GM23338 (cell line): ENCODE measurements around the gene AMFR. TPM values are rescaled to one million over a fixed set of nuclear protein-coding genes. Genes with fewer than 3 reads are reported as not detected.

Experiments used
- ATAC-seq: fragments of 200-7000 bp; cut with Tn5 transposase; 3 replicates; pipeline ENCODE4 v1.9.1; 2020
- DNase-seq: peaks from one replicate; pipeline ENCODE4 v3.0.0-alpha.2; 2015; ENCODE audit warnings: low spot score
- H2AFZ ChIP-seq: fragments of 200-600 bp; sonication (generic); 2 replicates; pipeline ENCODE4 v1.8.0; 2016; ENCODE audit warnings: antibody characterized with exemption, mild to moderate bottlenecking, moderate library complexity
- H3F3A ChIP-seq: fragments of 200-600 bp; sonication (generic); replicated peaks from 2 replicates; pipeline ENCODE4 v1.8.0; 2017; ENCODE audit warnings: antibody characterized with exemption, mixed run types, low read depth
- H3K27ac ChIP-seq: fragments of 200-600 bp; sonication (generic); 2 replicates; pipeline ENCODE4 v1.6.1; 2016; ENCODE audit warnings: low read depth
- H3K27me3 ChIP-seq: fragments of 200-600 bp; sonication (generic); 2 replicates; pipeline ENCODE4 v1.8.0; 2016; ENCODE audit warnings: mild to moderate bottlenecking, mixed run types, moderate library complexity; ENCODE audit not compliant: insufficient read depth
- H3K36me3 ChIP-seq: fragments of 200-600 bp; sonication (generic); 2 replicates; pipeline ENCODE4 v1.8.0; 2016; ENCODE audit warnings: mild to moderate bottlenecking; ENCODE audit not compliant: insufficient read depth
- H3K4me1 ChIP-seq: fragments of 200-600 bp; sonication (generic); 2 replicates; pipeline ENCODE4 v1.8.0; 2016; ENCODE audit warnings: mild to moderate bottlenecking, moderate library complexity; ENCODE audit not compliant: insufficient read depth
- H3K4me2 ChIP-seq: fragments of 200-600 bp; sonication (generic); 2 replicates; pipeline ENCODE4 v1.7.1; 2017; ENCODE audit warnings: mixed run types
- H3K4me3 ChIP-seq: fragments of 200-600 bp; sonication (generic); 2 replicates; pipeline ENCODE4 v1.6.1; 2016; ENCODE audit warnings: mixed run types
- H3K79me2 ChIP-seq: fragments of 200-600 bp; sonication (generic); replicated peaks from 2 replicates; pipeline ENCODE4 v1.8.0; 2017; ENCODE audit warnings: mild to moderate bottlenecking; ENCODE audit not compliant: insufficient read depth
- H3K9me2 ChIP-seq: fragments of 200-600 bp; sonication (generic); 2 replicates; pipeline ENCODE4 v1.8.0; 2017; ENCODE audit not compliant: insufficient read depth
- H4K20me1 ChIP-seq: fragments of 200-600 bp; sonication (generic); replicated peaks from 2 replicates; pipeline ENCODE4 v1.8.0; 2017; ENCODE audit warnings: mild to moderate bottlenecking; ENCODE audit not compliant: insufficient read depth
- H3K27ac Mint-ChIP-seq: 2 replicates; pipeline ENCODE4 v1.8.0; 2020; ENCODE audit warnings: inconsistent platforms, mild to moderate bottlenecking, moderate library complexity, mixed read lengths
- H3K27me3 Mint-ChIP-seq: 3 replicates; pipeline ENCODE4 v1.8.0; 2022; ENCODE audit warnings: low read depth, mild to moderate bottlenecking, moderate library complexity, mixed read lengths, inconsistent platforms; ENCODE audit not compliant: insufficient read depth, poor library complexity
- H3K36me3 Mint-ChIP-seq: 3 replicates; pipeline ENCODE4 v1.8.0; 2021; ENCODE audit warnings: low read depth, mild to moderate bottlenecking, inconsistent platforms, moderate library complexity, mixed read lengths
- H3K4me1 Mint-ChIP-seq: 3 replicates; pipeline ENCODE4 v1.8.0; 2020; ENCODE audit warnings: mild to moderate bottlenecking, inconsistent platforms, mixed read lengths
- H3K4me3 Mint-ChIP-seq: 3 replicates; pipeline ENCODE4 v1.8.0; 2021; ENCODE audit warnings: moderate library complexity, mild to moderate bottlenecking, inconsistent platforms, mixed read lengths
- H3K9me3 Mint-ChIP-seq: 3 replicates; pipeline ENCODE4 v1.8.0; 2020; ENCODE audit warnings: moderate library complexity, mild to moderate bottlenecking, inconsistent platforms, mixed read lengths
- CREB1 ChIP-seq: fragments of 250-450 bp; sonication (Bioruptor Pico); IDR thresholded peaks from 2 replicates; pipeline ENCODE4 v1.5.0; 2020; ENCODE audit warnings: low read depth, mild to moderate bottlenecking, moderate library complexity
- CTCF ChIP-seq, 2 experiments: fragments of 200-600 bp in 1 of 2; sonication (generic) in 1 of 2; conservative IDR thresholded peaks; 2 replicates each; pipeline versions ENCODE4 v1.5.1 to v1.6.1; 2016 to 2017; ENCODE audit warnings: antibody characterized with exemption in 2 of 2, low read depth in 2 of 2, mild to moderate bottlenecking in 2 of 2, moderate library complexity in 1 of 2
- EZH2 ChIP-seq: fragments of 200-600 bp; sonication (generic); IDR thresholded peaks from one replicate; pipeline ENCODE4 v1.8.0; 2017; ENCODE audit warnings: antibody characterized with exemption, mild to moderate bottlenecking, low read depth; ENCODE audit not compliant: unreplicated experiment
- EZH2phosphoT487 ChIP-seq: fragments of 200-600 bp; sonication (generic); IDR thresholded peaks from one replicate; pipeline ENCODE4 v1.8.1; 2018; ENCODE audit warnings: antibody characterized with exemption; ENCODE audit not compliant: unreplicated experiment
- JUNB ChIP-seq: IDR thresholded peaks from one replicate; pipeline ENCODE4 v1.6.1; 2016; ENCODE audit warnings: antibody characterized with exemption; ENCODE audit not compliant: unreplicated experiment
- NANOG ChIP-seq: IDR thresholded peaks from 2 replicates; pipeline ENCODE4 v1.6.1; 2016; ENCODE audit warnings: antibody characterized with exemption, borderline replicate concordance
- POLR2AphosphoS5 ChIP-seq: IDR thresholded peaks from 2 replicates; pipeline ENCODE4 v1.6.1; 2016; ENCODE audit warnings: antibody characterized with exemption, low read depth
- STAT1 ChIP-seq: IDR thresholded peaks from one replicate; pipeline ENCODE4 v1.6.1; 2016; ENCODE audit warnings: antibody characterized with exemption; ENCODE audit not compliant: unreplicated experiment
- ZNF114 ChIP-seq: fragments of 250-450 bp; sonication (Bioruptor Pico); IDR thresholded peaks from 2 replicates; pipeline ENCODE4 v1.5.0; 2020; ENCODE audit warnings: mild to moderate bottlenecking, moderate library complexity
- ZNF331 ChIP-seq: fragments of 250-450 bp; sonication (Bioruptor Pico); IDR thresholded peaks from 2 replicates; pipeline ENCODE4 v1.5.0; 2020; ENCODE audit warnings: low read depth, mild to moderate bottlenecking, moderate library complexity
- polyA plus RNA-seq: library from polyadenylated mRNA; unstranded; fragments of >200 nt; fragmentation: Nextera tagmentation; extraction: Ambion mirVana; gene quantifications from 2 replicates; pipeline ENCODE4 v1.2.1, GENCODE V29; 2016
- total RNA-seq: library from RNA; depleted of rRNA; stranded (reverse); fragments of >200 nt; shearing (Covaris generic); gene quantifications from 2 replicates; pipeline ENCODE4 v1.2.3, GENCODE V29; 2014
- TF ChIP-seq, protein P1 (sequence below): fragments of 250-450 bp; sonication (Bioruptor Pico); IDR thresholded peaks from 2 replicates; pipeline ENCODE4 v1.5.0; 2020; ENCODE audit warnings: mild to moderate bottlenecking, moderate library complexity
- TF ChIP-seq, protein P2 (sequence below): IDR thresholded peaks from 2 replicates; pipeline ENCODE4 v1.6.1; 2016; ENCODE audit warnings: antibody characterized with exemption
- TF ChIP-seq, protein P3 (sequence below): IDR thresholded peaks from one replicate; pipeline ENCODE4 v1.6.1; 2018; ENCODE audit warnings: antibody characterized with exemption; ENCODE audit not compliant: unreplicated experiment

The AMFR gene
- total and polyA plus RNA-seq, 2 experiments from 2014 or later = 9.0 to 41.1 TPM

DNA sequence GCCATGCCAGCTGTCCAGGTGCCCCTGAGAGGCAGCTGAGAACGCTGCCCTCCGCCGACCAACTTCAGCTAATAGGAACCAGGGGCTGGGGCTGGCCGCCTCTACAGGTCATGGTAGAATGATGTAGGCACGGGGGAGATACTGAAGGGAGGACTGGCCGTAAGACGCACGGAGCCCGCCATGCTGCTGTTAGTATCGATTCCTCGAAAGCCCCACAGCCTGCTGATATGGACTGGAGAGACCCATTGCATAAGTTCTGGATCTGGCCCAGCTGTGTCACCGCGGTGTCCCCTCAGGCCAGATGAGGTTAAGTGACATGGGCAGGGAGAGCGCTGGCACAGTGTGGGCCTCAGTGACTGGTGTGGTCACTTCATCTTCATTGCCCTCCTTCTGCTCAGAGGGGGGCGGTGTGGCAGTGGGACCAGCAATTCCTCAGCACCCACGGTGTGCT lies 75.6 kb downstream of the AMFR start:
- no peaks in the 10 kb centered on the region for H3K9me3 Mint-ChIP-seq
- no peak for ATAC-seq
- Histone ChIP-seq H4K20me1 (no peaks in the 10 kb centered on the region), H3F3A (no peaks in the 10 kb centered on the region), H3K4me1 (no peaks in the 10 kb centered on the region), H3K27me3 (no peaks in the 10 kb centered on the region), H3K4me3 (no peak overlapping the region), H3K79me2 (no peaks in the 10 kb centered on the region), H3K4me2 (no peak overlapping the region), H2AFZ (no peak overlapping the region), H3K36me3 (no peaks in the 10 kb centered on the region), H3K27ac (no peak overlapping the region), H3K9me2 (no peaks in the 10 kb centered on the region)
- H3K4me3 Mint-ChIP-seq = no peak overlapping the region
- H3K36me3 Mint-ChIP-seq = no peaks in the 10 kb centered on the region; the same call in 1 of the 3 replicates
- TF ChIP-seq, protein P1, sequence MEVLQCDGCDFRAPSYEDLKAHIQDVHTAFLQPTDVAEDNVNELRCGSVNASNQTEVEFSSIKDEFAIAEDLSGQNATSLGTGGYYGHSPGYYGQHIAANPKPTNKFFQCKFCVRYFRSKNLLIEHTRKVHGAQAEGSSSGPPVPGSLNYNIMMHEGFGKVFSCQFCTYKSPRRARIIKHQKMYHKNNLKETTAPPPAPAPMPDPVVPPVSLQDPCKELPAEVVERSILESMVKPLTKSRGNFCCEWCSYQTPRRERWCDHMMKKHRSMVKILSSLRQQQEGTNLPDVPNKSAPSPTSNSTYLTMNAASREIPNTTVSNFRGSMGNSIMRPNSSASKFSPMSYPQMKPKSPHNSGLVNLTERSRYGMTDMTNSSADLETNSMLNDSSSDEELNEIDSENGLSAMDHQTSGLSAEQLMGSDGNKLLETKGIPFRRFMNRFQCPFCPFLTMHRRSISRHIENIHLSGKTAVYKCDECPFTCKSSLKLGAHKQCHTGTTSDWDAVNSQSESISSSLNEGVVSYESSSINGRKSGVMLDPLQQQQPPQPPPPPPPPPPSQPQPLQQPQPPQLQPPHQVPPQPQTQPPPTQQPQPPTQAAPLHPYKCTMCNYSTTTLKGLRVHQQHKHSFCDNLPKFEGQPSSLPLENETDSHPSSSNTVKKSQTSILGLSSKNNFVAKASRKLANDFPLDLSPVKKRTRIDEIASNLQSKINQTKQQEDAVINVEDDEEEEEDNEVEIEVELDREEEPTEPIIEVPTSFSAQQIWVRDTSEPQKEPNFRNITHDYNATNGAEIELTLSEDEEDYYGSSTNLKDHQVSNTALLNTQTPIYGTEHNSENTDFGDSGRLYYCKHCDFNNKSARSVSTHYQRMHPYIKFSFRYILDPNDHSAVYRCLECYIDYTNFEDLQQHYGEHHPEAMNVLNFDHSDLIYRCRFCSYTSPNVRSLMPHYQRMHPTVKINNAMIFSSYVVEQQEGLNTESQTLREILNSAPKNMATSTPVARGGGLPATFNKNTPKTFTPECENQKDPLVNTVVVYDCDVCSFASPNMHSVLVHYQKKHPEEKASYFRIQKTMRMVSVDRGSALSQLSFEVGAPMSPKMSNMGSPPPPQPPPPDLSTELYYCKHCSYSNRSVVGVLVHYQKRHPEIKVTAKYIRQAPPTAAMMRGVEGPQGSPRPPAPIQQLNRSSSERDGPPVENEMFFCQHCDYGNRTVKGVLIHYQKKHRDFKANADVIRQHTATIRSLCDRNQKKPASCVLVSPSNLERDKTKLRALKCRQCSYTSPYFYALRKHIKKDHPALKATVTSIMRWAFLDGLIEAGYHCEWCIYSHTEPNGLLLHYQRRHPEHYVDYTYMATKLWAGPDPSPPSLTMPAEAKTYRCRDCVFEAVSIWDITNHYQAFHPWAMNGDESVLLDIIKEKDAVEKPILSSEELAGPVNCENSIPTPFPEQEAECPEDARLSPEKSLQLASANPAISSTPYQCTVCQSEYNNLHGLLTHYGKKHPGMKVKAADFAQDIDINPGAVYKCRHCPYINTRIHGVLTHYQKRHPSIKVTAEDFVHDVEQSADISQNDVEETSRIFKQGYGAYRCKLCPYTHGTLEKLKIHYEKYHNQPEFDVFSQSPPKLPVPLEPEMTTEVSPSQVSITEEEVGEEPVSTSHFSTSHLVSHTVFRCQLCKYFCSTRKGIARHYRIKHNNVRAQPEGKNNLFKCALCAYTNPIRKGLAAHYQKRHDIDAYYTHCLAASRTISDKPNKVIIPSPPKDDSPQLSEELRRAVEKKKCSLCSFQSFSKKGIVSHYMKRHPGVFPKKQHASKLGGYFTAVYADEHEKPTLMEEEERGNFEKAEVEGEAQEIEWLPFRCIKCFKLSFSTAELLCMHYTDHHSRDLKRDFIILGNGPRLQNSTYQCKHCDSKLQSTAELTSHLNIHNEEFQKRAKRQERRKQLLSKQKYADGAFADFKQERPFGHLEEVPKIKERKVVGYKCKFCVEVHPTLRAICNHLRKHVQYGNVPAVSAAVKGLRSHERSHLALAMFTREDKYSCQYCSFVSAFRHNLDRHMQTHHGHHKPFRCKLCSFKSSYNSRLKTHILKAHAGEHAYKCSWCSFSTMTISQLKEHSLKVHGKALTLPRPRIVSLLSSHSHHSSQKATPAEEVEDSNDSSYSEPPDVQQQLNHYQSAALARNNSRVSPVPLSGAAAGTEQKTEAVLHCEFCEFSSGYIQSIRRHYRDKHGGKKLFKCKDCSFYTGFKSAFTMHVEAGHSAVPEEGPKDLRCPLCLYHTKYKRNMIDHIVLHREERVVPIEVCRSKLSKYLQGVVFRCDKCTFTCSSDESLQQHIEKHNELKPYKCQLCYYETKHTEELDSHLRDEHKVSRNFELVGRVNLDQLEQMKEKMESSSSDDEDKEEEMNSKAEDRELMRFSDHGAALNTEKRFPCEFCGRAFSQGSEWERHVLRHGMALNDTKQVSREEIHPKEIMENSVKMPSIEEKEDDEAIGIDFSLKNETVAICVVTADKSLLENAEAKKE (CRISPR knock-in tag) = no peak
- TF ChIP-seq STAT1 = no peak
- TF ChIP-seq CREB1 (CRISPR knock-in tag) = no peak
- TF ChIP-seq EZH2phosphoT487 = no peak
- TF ChIP-seq EZH2 = no peak
- no peak for TF ChIP-seq CTCF (conservative IDR thresholded peaks at IDR 0.05; ENCODE audit: low read depth in 2 of 2)
- no peak for TF ChIP-seq JUNB
- TF ChIP-seq ZNF114 (CRISPR knock-in tag) = no peak
- no peak for TF ChIP-seq NANOG
- TF ChIP-seq, protein P2, sequence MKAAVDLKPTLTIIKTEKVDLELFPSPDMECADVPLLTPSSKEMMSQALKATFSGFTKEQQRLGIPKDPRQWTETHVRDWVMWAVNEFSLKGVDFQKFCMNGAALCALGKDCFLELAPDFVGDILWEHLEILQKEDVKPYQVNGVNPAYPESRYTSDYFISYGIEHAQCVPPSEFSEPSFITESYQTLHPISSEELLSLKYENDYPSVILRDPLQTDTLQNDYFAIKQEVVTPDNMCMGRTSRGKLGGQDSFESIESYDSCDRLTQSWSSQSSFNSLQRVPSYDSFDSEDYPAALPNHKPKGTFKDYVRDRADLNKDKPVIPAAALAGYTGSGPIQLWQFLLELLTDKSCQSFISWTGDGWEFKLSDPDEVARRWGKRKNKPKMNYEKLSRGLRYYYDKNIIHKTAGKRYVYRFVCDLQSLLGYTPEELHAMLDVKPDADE = no peak
- TF ChIP-seq ZNF331 (CRISPR knock-in tag) = no peak
- no peak for TF ChIP-seq POLR2AphosphoS5
- TF ChIP-seq, protein P3, sequence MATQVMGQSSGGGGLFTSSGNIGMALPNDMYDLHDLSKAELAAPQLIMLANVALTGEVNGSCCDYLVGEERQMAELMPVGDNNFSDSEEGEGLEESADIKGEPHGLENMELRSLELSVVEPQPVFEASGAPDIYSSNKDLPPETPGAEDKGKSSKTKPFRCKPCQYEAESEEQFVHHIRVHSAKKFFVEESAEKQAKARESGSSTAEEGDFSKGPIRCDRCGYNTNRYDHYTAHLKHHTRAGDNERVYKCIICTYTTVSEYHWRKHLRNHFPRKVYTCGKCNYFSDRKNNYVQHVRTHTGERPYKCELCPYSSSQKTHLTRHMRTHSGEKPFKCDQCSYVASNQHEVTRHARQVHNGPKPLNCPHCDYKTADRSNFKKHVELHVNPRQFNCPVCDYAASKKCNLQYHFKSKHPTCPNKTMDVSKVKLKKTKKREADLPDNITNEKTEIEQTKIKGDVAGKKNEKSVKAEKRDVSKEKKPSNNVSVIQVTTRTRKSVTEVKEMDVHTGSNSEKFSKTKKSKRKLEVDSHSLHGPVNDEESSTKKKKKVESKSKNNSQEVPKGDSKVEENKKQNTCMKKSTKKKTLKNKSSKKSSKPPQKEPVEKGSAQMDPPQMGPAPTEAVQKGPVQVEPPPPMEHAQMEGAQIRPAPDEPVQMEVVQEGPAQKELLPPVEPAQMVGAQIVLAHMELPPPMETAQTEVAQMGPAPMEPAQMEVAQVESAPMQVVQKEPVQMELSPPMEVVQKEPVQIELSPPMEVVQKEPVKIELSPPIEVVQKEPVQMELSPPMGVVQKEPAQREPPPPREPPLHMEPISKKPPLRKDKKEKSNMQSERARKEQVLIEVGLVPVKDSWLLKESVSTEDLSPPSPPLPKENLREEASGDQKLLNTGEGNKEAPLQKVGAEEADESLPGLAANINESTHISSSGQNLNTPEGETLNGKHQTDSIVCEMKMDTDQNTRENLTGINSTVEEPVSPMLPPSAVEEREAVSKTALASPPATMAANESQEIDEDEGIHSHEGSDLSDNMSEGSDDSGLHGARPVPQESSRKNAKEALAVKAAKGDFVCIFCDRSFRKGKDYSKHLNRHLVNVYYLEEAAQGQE = no peak
- H3K4me1 Mint-ChIP-seq = no peaks in the 10 kb centered on the region; the same call in 2 of the 3 replicates
- H3K27ac Mint-ChIP-seq = no peak overlapping the region
- H3K27me3 Mint-ChIP-seq = peaks cover 12% of the 10 kb centered on the region
- DNase-seq = no peak
